ENCODE measurements around the gene SLK.

The SLK gene

DNA sequence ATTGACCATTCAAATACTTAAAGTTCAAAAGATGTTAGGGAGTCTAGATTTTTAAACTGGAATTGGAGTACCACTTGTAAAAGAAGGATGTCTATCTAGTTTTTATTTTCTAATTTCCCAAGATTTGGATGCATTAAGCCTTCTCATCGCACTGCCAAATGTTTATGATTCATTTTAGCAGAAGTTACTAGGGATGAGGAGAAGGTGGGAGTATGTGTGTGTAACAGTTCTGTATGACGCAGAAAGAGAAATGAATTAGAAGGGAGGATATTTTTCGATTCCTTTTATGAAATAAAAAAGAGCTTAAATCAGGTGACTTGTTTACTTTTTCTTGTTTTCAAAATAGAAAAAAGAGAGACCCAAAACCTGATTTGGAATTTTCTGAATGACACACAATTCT is 6.8 kb upstream of the SLK start:
- Histone ChIP-seq H4K20me1 (ENCODE audit: low read depth, low read length) (no peaks in the 10 kb centered on the region), H3K27ac (ENCODE audit: low read depth, low read length) (no peak overlapping the region), H3K9me3 (ENCODE audit: insufficient read depth, low read length) (no peaks in the 10 kb centered on the region), H3K27me3 (ENCODE audit: low read length) (no peaks in the 10 kb centered on the region), H3K79me2 (ENCODE audit: insufficient read depth, low read length) (no peaks in the 10 kb centered on the region), H3F3A (ENCODE audit: insufficient read depth) (0 out of 2 replicates have a peak, but pooled peaks cover 3% of the 10 kb centered on the region), H3K9me2 (replicated peaks; ENCODE audit: insufficient read depth, low read length) (no peaks in the 10 kb centered on the region), H3K4me2 (ENCODE audit: low read depth, low read length, poor library complexity, severe bottlenecking) (no peak overlapping the region), H2AFZ (ENCODE audit: low read depth, low read length, severe bottlenecking) (no peak overlapping the region), H3K9ac (ENCODE audit: low read length) (no peak overlapping the region), H3K36me3 (ENCODE audit: low read length) (no peaks in the 10 kb centered on the region), H3K4me3 (ENCODE audit: insufficient read depth, low read length, poor library complexity, severe bottlenecking) (no peak overlapping the region)
- no peak for TF ChIP-seq EZH2phosphoT487 (conservative IDR thresholded peaks at IDR 0.05; ENCODE audit: low read length)
- TF ChIP-seq, protein P1, sequence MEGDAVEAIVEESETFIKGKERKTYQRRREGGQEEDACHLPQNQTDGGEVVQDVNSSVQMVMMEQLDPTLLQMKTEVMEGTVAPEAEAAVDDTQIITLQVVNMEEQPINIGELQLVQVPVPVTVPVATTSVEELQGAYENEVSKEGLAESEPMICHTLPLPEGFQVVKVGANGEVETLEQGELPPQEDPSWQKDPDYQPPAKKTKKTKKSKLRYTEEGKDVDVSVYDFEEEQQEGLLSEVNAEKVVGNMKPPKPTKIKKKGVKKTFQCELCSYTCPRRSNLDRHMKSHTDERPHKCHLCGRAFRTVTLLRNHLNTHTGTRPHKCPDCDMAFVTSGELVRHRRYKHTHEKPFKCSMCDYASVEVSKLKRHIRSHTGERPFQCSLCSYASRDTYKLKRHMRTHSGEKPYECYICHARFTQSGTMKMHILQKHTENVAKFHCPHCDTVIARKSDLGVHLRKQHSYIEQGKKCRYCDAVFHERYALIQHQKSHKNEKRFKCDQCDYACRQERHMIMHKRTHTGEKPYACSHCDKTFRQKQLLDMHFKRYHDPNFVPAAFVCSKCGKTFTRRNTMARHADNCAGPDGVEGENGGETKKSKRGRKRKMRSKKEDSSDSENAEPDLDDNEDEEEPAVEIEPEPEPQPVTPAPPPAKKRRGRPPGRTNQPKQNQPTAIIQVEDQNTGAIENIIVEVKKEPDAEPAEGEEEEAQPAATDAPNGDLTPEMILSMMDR (IDR thresholded peaks at IDR 0.05; ENCODE audit: insufficient read depth, low read length, poor library complexity, severe bottlenecking), result no peak

DNA sequence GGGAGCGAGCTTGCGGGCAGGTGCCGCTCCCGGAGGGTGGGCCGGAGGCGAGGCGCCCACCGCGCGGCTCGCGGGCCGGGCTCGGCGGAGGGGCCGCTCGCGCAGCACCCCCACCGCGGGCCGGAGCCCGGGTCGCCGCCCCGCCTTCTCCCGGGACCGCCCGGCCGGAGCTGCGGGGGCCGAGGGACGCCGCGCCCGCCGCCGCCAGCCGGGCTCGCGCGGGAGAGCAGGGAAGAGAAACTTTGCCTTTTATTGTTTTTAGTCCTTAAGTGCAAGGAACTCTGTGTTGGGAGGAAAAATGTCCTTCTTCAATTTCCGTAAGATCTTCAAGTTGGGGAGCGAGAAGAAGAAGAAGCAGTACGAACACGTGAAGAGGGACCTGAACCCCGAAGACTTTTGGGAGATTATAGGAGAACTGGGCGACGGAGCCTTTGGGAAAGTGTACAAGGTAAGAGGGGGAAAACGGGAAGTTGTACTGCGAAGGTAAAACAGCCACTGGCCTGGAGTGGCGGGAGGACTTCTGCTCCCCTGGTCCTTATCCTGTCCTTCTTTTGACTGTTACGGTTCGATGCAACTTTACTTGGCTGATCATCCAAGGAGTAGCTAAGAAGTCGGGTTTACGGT is 620 bp downstream of the SLK start:
- no peaks in the 10 kb centered on the region for H3K9me3 ChIP-seq (ENCODE audit: insufficient read depth, low read length)
- H3K9me2 ChIP-seq (replicated peaks; ENCODE audit: insufficient read depth, low read length), result no peaks in the 10 kb centered on the region
- H3K27ac ChIP-seq (ENCODE audit: low read depth, low read length), result peak overlapping the region; percentile 43
- H3K79me2 ChIP-seq (ENCODE audit: insufficient read depth, low read length), result peaks cover 52% of the 10 kb centered on the region
- peak overlapping the region; percentile 84 for H3K9ac ChIP-seq (ENCODE audit: low read length)
- H3K4me2 ChIP-seq (ENCODE audit: low read depth, low read length, poor library complexity, severe bottlenecking), result peak overlapping the region; percentile 89
- H2AFZ ChIP-seq (ENCODE audit: low read depth, low read length, severe bottlenecking), result peak overlapping the region; percentile 93
- H3K4me3 ChIP-seq (ENCODE audit: insufficient read depth, low read length, poor library complexity, severe bottlenecking), result peak overlapping the region; percentile 89
- peaks cover 11% of the 10 kb centered on the region for H4K20me1 ChIP-seq (ENCODE audit: low read depth, low read length)
- peaks cover 19% of the 10 kb centered on the region; the same call in 1 of the 2 replicates for H3F3A ChIP-seq (ENCODE audit: insufficient read depth)
- no peaks in the 10 kb centered on the region for H3K27me3 ChIP-seq (ENCODE audit: low read length)
- H3K36me3 ChIP-seq (ENCODE audit: low read length), result no peaks in the 10 kb centered on the region
- TF ChIP-seq, protein P1 (IDR thresholded peaks at IDR 0.05; ENCODE audit: insufficient read depth, low read length, poor library complexity, severe bottlenecking), result no peak
- TF ChIP-seq EZH2phosphoT487 (conservative IDR thresholded peaks at IDR 0.05; ENCODE audit: low read length), result no peak

DNA sequence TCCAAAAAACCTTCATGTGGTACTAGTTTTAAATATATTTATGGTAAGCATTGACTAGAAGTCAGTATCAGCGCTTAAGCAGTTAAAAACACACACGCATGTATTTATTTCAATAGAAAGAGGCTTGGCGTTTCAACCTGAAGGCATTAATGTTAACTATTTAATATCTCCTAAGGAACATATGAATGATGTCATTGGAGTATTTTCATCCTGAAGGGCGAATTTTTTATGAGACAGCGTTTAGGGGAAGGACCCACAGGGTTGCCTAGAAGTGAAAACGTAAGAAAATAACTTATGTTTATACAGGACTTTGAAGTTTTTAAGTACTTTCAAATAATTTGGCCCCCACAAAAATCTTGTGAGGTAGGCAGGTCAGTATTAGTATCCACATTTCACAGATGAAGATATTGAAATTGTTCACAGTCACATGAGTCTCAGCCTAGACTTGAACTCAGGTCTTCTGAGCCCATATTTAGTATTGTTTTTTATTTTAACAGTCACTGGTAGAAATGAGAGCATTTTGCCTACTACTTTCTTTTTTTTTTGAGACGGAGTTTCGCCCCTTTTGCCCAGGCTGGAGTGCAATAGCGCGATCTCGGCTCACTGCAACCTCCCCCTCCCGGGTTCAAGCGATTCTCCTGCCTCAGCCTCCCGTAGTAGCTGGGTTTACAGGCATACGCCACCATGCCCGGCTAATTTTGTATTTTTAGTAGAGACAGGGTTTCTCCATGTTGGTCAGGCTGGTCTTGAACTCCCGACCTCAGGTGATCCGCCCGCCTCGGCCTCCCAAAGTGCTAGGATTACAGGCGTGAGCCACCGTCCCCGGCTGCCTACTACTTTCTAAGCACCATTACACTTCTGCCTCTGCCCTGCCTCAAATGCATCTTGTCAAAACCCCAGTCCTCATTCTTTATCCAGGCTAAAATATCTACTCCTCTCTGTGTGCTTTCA is 1.8 kb downstream of the SLK start:
- Histone ChIP-seq H3K36me3 (ENCODE audit: low read length) (no peaks in the 10 kb centered on the region), H2AFZ (ENCODE audit: low read depth, low read length, severe bottlenecking) (no peak overlapping the region), H3K9me3 (ENCODE audit: insufficient read depth, low read length) (no peaks in the 10 kb centered on the region), H3K27ac (ENCODE audit: low read depth, low read length) (no peak overlapping the region), H3K9ac (ENCODE audit: low read length) (peak overlapping the region; percentile 84), H3K27me3 (ENCODE audit: low read length) (no peaks in the 10 kb centered on the region), H3K4me2 (ENCODE audit: low read depth, low read length, poor library complexity, severe bottlenecking) (peak overlapping the region; percentile 89), H4K20me1 (ENCODE audit: low read depth, low read length) (peaks cover 17% of the 10 kb centered on the region), H3K9me2 (replicated peaks; ENCODE audit: insufficient read depth, low read length) (no peaks in the 10 kb centered on the region), H3F3A (ENCODE audit: insufficient read depth) (peaks cover 19% of the 10 kb centered on the region; the same call in 1 of the 2 replicates), H3K79me2 (ENCODE audit: insufficient read depth, low read length) (peaks cover 63% of the 10 kb centered on the region), H3K4me3 (ENCODE audit: insufficient read depth, low read length, poor library complexity, severe bottlenecking) (peak overlapping the region; percentile 89)
- TF ChIP-seq, protein P1 (IDR thresholded peaks at IDR 0.05; ENCODE audit: insufficient read depth, low read length, poor library complexity, severe bottlenecking), result no peak
- no peak for TF ChIP-seq EZH2phosphoT487 (conservative IDR thresholded peaks at IDR 0.05; ENCODE audit: low read length)
